ENCODE measurements around the gene COL4A2.

DNA sequence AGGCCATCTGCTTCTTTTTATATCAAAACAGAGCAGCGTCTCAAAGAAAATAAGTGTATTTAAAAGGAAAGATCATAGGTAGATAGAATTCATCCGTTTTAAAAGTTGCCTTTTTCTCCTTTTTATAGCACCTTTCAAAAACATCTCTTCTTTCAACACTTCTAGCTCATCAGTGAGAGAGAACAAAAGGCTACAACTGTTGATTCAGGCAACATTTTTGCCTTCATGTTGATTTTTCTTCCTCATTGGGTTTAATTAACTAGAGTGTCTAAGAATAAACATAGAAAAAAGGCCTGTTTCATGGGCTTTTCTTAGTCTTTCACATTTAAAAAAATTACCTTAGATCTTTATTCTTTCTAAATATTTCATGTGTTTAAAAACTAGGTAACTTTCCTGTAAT is 13.6 kb downstream of the COL4A2 start:
- no peak for TF ChIP-seq GATA2 (IDR thresholded peaks at IDR 0.05; ENCODE audit: low read depth, low read length)
- TF ChIP-seq GATA3 (IDR thresholded peaks at IDR 0.05; ENCODE audit: low read depth, low read length) = no peak

Data from SH-SY5Y (cell line).